ENCODE results near the gene CENPP.
"Not testable (repeated sequence)": the region's sequence is repeated elsewhere in the genome, so short reads cannot be mapped to it uniquely, and the experiment has no call there.

CENPP gene

DNA sequence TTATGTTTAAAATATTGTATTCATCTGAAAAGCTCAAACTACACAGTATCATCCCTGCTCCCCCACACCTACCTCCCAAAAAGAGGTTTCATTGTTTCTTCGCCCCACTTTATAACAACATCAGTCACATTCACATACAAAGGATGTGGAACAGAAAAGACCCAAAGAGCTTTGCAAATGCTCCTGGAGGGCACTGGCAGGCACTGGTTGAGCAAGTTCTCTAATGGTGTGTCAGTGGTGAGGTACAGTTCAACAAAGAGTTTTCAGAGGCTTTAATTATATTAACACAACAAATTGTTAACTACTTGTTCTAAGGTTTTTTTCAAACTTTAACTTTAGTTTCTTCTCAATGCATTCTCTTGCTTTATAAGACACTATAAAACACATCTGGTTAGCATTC lies 264.2 kb downstream of the CENPP start:
- TF ChIP-seq, protein P1, sequence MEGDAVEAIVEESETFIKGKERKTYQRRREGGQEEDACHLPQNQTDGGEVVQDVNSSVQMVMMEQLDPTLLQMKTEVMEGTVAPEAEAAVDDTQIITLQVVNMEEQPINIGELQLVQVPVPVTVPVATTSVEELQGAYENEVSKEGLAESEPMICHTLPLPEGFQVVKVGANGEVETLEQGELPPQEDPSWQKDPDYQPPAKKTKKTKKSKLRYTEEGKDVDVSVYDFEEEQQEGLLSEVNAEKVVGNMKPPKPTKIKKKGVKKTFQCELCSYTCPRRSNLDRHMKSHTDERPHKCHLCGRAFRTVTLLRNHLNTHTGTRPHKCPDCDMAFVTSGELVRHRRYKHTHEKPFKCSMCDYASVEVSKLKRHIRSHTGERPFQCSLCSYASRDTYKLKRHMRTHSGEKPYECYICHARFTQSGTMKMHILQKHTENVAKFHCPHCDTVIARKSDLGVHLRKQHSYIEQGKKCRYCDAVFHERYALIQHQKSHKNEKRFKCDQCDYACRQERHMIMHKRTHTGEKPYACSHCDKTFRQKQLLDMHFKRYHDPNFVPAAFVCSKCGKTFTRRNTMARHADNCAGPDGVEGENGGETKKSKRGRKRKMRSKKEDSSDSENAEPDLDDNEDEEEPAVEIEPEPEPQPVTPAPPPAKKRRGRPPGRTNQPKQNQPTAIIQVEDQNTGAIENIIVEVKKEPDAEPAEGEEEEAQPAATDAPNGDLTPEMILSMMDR (conservative IDR thresholded peaks at IDR 0.05; ENCODE audit: low read depth), result no peak
- ChIA-PET POLR2A (ENCODE audit: low non-redundant PET) (no interaction called here), CTCF (interaction anchor here (0.6 kb wide), 3 partner anchors 134 to 256 kb away, joined by 3 read pairs; no protein-coding TSS in a partner anchor)
- no peak for DNase-seq (ENCODE audit: low spot score)
- no peak overlapping the region for H3K27ac ChIP-seq

DNA sequence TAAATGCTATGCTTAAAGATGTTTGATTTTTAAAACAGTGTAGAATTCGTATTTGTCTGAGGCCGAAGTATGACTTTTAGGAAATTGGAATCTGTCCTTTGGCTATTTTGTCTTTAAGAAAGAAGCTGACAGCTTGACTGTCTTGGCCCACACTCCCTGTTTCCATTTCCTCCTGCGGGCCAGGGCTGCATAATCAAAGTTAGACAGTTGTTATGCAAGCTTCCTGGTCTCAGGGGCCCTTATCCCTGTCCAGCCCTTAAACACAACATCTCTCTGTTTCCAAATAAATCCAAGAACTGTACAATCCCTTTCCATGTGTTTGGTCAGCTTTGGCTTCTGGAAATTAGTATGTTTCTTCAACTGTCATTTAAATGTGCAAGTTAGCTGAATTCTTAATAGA lies 264.6 kb downstream of the CENPP start:
- TF ChIP-seq, protein P1 (conservative IDR thresholded peaks at IDR 0.05; ENCODE audit: low read depth), result no peak
- H3K27ac ChIP-seq, result no peak overlapping the region
- ChIA-PET CTCF (interaction anchor here (0.6 kb wide), 1 partner anchor 158 kb away, joined by 3 read pairs; no protein-coding TSS in a partner anchor), POLR2A (ENCODE audit: low non-redundant PET) (no interaction called here)
- no peak for DNase-seq (ENCODE audit: low spot score)

DNA sequence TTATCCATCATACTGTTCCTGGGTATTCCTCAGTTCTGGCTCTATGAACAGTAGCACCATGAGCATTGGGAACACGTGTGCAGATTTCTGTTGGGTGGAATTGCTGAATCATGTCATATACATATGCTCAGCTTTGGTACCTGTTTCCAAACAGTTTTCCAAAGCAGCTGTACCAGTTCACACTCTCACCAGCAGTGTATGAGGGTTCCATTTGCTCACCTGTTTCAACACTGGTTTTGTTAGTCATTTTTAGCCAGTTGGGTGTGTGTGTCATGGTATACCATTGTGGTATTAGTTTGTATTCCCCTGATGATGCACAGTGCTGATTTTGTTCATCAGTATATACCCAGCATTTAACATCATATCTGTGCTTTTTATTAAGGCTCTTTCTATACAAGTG lies 266.8 kb downstream of the CENPP start:
- CTCF ChIA-PET, result no interaction called here
- DNase-seq (ENCODE audit: low spot score), result no peak
- POLR2A ChIA-PET (ENCODE audit: low non-redundant PET), result interaction anchor here (1.0 kb wide), 1 partner anchor 10 kb away, joined by 3 read pairs; no protein-coding TSS in a partner anchor
- H3K27ac ChIP-seq, result no peak overlapping the region
- TF ChIP-seq, protein P1 (conservative IDR thresholded peaks at IDR 0.05; ENCODE audit: low read depth), result no peak

DNA sequence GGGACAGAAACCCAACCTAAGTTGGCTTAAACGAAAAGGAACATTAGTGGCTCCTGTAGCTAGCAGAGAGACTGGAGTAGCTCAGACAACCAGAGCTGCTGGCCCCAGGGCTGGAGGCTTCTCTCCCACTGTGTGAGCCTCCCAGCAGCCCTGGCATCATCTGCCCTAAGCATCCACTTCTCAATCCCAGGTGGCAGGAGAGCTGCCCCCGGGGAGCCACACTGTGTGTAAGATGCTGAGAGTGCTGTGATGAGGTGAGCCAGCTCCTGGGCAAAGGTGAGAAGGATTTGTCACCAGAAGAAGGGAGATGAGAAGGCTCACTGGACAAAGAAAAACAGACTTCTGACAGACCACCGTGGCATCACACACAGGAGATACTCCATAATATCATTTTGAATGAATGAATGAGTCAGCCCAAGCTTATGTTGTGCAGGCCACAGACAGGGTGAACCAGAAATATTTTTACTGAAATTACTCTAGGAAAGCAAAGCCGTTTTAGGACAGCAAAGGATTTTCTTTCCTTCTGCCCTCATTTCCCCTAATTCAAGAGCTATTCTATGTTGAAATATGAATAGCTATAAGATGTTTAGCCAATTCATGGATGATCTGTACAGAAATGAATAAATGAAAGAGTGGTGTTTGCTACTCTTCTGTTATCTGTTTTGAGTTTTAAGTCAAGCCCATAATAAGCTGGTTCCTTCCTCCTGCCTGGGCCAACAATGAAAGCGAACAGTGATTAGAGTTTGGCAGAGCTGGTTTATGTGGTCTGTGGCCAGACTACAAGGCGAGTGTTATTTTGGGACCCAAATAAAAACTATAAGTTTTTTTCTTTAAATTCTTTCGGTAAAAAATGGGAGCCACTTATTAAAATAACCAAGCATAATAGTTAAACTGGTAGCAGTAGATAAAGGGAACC lies 267.5 kb downstream of the CENPP start:
- TF ChIP-seq, protein P1 (conservative IDR thresholded peaks at IDR 0.05; ENCODE audit: low read depth), result no peak
- POLR2A ChIA-PET (ENCODE audit: low non-redundant PET), result interaction anchor here (1.0 kb wide), 1 partner anchor 9 kb away, joined by 3 read pairs; no protein-coding TSS in a partner anchor
- no peak for DNase-seq (ENCODE audit: low spot score)
- no peak overlapping the region for H3K27ac ChIP-seq
- CTCF ChIA-PET, result interaction anchor here (0.7 kb wide), 1 partner anchor 124 kb away, joined by 3 read pairs; no protein-coding TSS in a partner anchor

DNA sequence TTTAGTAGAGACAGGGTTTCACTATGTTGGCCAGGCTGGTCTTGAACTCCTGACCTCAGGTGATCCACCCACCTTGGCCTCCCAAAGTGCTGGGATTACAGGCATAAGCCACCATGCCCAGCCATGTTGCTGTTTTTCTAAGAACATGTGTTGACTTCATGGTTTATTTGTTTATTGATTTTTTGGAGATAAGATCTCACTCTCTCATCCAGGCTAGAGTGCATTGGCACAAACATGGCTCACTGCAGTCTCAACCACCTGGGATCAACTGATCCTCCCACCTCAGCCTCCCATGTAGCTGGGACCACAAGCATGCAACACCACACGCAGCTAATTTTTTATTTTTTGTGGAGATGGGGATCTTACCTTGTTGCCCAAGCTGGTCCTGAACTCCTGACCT lies 269.3 kb downstream of the CENPP start:
- CTCF ChIA-PET, result interaction anchor here (0.6 to 1.1 kb wide), 3 partner anchors 92 to 455 kb away, joined by 3 to 4 read pairs (median 3); no protein-coding TSS in a partner anchor
- DNase-seq (ENCODE audit: low spot score); POLR2A ChIA-PET (ENCODE audit: low non-redundant PET); H3K27ac ChIP-seq: not testable (repeated sequence)

DNA sequence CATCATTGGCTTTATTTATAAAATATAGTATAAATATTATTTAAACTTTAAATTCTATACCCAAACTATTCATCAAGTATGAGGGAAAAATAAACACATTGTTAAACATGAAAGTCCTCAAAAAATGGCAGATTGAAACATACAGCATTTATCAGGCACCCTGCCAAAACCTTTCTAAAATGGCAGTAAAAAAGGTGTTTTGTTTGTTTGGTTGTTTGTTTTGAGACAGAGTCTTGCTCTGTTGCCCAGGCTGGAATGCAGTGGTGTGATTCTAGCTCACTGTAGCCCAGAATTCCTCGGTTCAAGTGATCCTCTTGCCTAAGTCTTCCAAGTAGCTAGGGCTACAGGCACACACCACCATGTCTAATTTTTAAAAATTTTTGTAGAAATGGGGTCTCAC lies 270.2 kb downstream of the CENPP start:
- TF ChIP-seq, protein P1 (conservative IDR thresholded peaks at IDR 0.05; ENCODE audit: low read depth), result no peak
- no peak overlapping the region for H3K27ac ChIP-seq
- ChIA-PET POLR2A (ENCODE audit: low non-redundant PET) (no interaction called here), CTCF (interaction anchor here (0.6 kb wide), 1 partner anchor 43 kb away, joined by 3 read pairs; no protein-coding TSS in a partner anchor)
- DNase-seq (ENCODE audit: low spot score), result no peak

DNA sequence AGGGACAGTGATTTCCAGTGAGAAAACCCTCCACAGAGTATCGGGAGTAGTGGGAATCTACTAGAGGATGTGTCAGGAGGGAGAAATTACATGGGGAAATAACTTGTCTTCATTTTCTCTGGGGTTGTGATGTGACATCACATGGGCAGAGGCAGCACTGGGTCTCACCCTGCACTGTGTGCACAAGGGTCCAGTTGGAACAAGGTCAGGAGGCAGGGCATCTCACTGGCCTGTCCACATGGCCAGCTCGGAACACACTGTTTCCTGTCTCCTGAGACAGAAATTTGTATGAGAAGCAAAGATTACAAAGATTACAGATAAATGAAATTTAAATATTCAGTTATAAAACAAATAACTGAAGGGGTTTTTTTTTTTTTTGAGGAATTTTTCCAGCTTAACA lies 272.6 kb downstream of the CENPP start:
- DNase-seq (ENCODE audit: low spot score), result no peak
- H3K27ac ChIP-seq, result no peak overlapping the region
- CTCF ChIA-PET, result interaction anchor here (0.5 kb wide), 1 partner anchor 215 kb away, joined by 3 read pairs; no protein-coding TSS in a partner anchor
- TF ChIP-seq, protein P1 (conservative IDR thresholded peaks at IDR 0.05; ENCODE audit: low read depth), result no peak
- POLR2A ChIA-PET (ENCODE audit: low non-redundant PET), result no interaction called here
